Heart left ventricle (tissue), 13 donors: Measurements from ENCODE around the gene EPHX1.

Source experiments
- CTCF ChIP-seq, 12 donors: fragments of 200-600 bp; sonication (generic) in 4 of 12; IDR thresholded peaks; one replicate each; pipeline versions ENCODE4 v1.5.0 to v1.8.0; 2018 to 2022; ENCODE audit warnings: antibody characterized with exemption in 12 of 12, mild to moderate bottlenecking in 5 of 12
- POLR2A ChIP-seq, 2 donors: fragments of 450-650 bp; IDR thresholded peaks; one replicate each; pipeline ENCODE4 v1.6.1; 2017; ENCODE audit warnings: antibody characterized with exemption in 2 of 2, mild to moderate bottlenecking in 2 of 2, moderate library complexity in 2 of 2
- donor health status: ischemic (EF 13 %, LVEDD 7.1; RV severe dilation, severe dysfunction).
- donor health status: DM: no; HTN: yes; CAD: no.
- donor health status: DM: no; HTN: no; CAD: no.
- donor health status: ischemic (EF 25% LVEDD 6.9; RV normal size, moderate dysfunction).
- donor health status: ischemic (EF 25% LVEDD 5.7; RV mildly dilated, moderate dysfunction).
- donor health status: ischemic (EF 35%, LVEDD 5.7; RV mildly dilated, moderate dysfunction).
- donor health status: nonischemic (EF 11% LVEDD 7.7; RV severe dilation, severe dysfunction).
- donor health status: DM: yes; HTN: yes; CAD: no.
- donor health status: PGD.
- donor health status: ischemic (EF 29% LVEDD 5.4; RV normal size, mild dysfunction).
- donor health status: nonischemic (EF 23%, LVEDD 6.1; RV moderate dilation, normal function).

GRCh38 chr1:225822655-225823403 lies 12.9 kb downstream of the EPHX1 start:
- TF ChIP-seq POLR2A (IDR thresholded peaks at IDR 0.05) (no peak), CTCF (IDR thresholded peaks at IDR 0.05) (no peak)
